ENCODE data around the gene OXT. TPM values are rescaled to one million over a fixed set of nuclear protein-coding genes. Genes with fewer than 3 reads are reported as not detected.

The OXT gene
- total RNA-seq, 4 donors from 2014 or later: not detected

DNA sequence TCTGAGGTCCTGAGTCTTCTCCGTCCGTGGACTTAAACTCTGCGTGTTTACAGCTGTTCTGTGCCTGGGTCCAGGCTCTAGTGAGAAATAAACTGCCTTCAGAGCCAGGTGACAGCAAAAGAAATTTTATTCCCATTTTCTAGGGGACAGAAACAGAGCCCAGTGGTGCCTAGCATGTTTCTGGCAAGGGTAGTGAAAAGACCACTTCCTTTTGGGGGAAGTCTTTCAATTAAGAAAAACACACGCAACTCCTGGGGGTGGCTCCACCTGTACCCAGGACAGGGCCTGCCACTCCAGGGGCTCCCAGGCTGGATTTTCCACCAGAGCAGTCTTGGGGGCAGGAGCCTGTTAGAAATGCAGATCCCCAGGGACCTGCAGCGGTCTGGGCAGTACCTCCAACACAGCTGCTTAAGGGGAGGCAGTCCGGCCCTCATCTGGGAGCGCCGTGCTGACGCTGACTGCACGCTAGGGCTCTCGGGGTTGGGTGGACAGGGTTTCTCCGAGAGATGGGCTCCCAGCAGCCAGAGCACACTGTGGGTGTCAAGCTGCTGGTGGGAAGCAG lies 36.1 kb downstream of the OXT start:
- Histone ChIP-seq H3K4me3 (no peak overlapping the region), H3K36me3 (peaks cover 0 to 59% of the 10 kb centered on the region in 2 donors), H3K4me1 (no peaks in the 10 kb centered on the region), H3K27ac (no peak overlapping the region), H3K27me3 (no peaks in the 10 kb centered on the region), H3K9me3 (no peaks in the 10 kb centered on the region)
- TF ChIP-seq POLR2A (IDR thresholded peaks at IDR 0.05) (no peak), EP300 (IDR thresholded peaks at IDR 0.05) (no peak), POLR2AphosphoS5 (IDR thresholded peaks at IDR 0.05) (no peak)
- TF ChIP-seq, protein P1, sequence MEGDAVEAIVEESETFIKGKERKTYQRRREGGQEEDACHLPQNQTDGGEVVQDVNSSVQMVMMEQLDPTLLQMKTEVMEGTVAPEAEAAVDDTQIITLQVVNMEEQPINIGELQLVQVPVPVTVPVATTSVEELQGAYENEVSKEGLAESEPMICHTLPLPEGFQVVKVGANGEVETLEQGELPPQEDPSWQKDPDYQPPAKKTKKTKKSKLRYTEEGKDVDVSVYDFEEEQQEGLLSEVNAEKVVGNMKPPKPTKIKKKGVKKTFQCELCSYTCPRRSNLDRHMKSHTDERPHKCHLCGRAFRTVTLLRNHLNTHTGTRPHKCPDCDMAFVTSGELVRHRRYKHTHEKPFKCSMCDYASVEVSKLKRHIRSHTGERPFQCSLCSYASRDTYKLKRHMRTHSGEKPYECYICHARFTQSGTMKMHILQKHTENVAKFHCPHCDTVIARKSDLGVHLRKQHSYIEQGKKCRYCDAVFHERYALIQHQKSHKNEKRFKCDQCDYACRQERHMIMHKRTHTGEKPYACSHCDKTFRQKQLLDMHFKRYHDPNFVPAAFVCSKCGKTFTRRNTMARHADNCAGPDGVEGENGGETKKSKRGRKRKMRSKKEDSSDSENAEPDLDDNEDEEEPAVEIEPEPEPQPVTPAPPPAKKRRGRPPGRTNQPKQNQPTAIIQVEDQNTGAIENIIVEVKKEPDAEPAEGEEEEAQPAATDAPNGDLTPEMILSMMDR (IDR thresholded peaks at IDR 0.05): no peak
- 92 to 100% methylated on average over 1 to 4 of the region's 12 CpGs for WGBS, 2 donors (ENCODE audit: low coverage in 1 of 2)
- no peak for ATAC-seq

DNA sequence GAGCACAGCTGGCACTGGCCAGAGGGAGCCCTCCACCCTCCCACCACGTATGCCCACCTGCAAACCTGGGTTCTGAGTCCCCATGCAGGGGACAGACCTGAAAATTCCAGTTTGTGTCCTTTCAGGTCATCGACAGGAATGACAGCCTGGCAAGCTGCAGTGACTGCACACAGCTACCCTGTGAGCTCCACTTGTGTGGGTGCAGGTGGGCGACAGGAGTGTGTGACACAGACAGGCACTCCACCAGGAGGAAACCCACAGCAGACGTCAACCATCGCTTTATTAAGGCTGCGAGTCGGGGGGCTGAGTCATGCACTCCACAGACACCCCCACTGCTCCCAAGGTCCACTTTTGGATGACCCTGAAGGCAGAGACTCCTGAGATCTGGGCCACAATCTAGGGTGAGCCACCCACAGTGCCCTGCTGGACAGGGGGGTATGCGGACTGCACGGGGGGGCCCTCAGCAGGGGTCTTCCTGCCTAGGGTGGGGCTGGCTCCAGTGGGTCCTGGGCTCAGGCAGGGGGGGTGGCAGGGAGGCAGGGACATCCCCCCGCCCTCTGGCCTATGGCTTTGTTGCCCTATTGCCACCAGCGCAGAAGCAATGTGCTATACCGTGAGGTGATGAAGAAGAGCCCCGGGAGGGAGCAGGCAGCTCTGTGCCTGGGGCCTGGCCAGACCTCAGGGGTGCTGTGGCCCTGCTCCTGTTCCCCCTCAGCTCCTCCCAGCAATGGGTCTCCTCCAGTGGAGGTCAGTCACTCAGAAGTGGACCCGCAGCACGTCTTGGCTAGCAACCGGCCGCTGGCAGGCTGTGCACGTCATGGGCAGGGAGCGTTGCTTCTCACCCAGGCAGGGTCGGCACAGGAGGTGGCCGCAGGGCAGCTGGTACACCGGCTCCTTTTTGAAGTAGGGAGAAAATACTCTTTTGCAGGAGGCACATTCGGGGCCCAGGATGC lies 38.2 kb downstream of the OXT start:
- TF ChIP-seq, protein P1 (IDR thresholded peaks at IDR 0.05): no peak
- TF ChIP-seq POLR2A (IDR thresholded peaks at IDR 0.05) (no peak), POLR2AphosphoS5 (IDR thresholded peaks at IDR 0.05) (no peak), EP300 (IDR thresholded peaks at IDR 0.05) (no peak)
- H3K36me3 ChIP-seq: peaks cover 0 to 79% of the 10 kb centered on the region in 2 donors
- H3K27me3 ChIP-seq: no peaks in the 10 kb centered on the region
- no peak overlapping the region for H3K4me3 ChIP-seq
- no peaks in the 10 kb centered on the region for H3K9me3 ChIP-seq
- 86 to 100% methylated on average over 1 to 2 of the region's 23 CpGs for WGBS, 2 donors (ENCODE audit: low coverage in 1 of 2)
- ATAC-seq: no peak
- no peak overlapping the region for H3K27ac ChIP-seq
- H3K4me1 ChIP-seq: no peaks in the 10 kb centered on the region

DNA sequence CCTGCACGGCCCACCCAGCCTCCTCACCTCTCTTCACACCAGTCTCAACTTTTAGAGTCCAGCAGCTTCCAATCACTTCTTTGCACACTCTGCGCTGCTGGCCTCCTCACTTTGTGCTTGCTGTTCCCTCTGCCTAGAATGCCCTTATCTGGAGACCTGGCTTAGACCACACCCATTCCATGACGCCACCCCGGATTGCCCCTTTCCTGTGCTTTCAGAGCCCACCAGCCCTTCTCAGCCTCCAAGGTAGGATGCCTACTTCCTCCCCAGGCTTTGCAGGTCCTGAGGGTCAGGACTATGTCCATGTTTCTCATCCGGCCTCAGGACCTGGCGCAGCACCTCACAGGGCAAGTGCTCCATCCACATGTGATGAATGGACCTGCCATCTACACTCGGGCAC lies 40.1 kb downstream of the OXT start:
- Histone ChIP-seq H3K9me3 (no peaks in the 10 kb centered on the region), H3K4me1 (peaks cover 0 to 12% (median 0%) of the 10 kb centered on the region in 3 donors), H3K4me3 (no peak overlapping the region), H3K27me3 (no peaks in the 10 kb centered on the region), H3K36me3 (peaks cover 0 to 73% of the 10 kb centered on the region in 2 donors), H3K27ac (no peak overlapping the region)
- TF ChIP-seq POLR2A (IDR thresholded peaks at IDR 0.05) (no peak), EP300 (IDR thresholded peaks at IDR 0.05) (no peak), POLR2AphosphoS5 (IDR thresholded peaks at IDR 0.05) (no peak)
- TF ChIP-seq, protein P1 (IDR thresholded peaks at IDR 0.05): no peak
- no peak for ATAC-seq
- WGBS, 2 donors (ENCODE audit: low coverage in 1 of 2): 89% methylated on average over 4 of the region's 7 CpGs; no CpG with 5 or more reads in 1 of the 2 donors

DNA sequence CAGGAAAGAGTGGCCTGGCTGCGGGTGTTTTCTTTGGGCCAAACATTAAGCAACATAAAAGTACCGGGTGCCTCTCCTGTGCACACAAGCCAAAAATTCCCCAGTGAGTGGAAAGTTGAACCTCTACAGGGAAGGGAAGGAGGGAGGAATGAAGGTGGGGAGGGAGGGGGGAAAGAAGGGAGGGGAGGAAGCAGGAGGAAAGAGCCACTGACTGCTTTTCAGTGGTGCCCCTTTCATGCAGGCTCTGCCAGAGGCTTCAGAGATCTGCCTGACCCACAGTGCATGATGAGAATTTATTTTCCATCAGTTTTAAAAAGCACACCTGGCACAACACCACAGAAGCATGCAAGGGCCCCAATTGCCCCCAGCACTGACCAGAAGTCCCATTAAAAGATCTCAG lies 40.6 kb downstream of the OXT start:
- 40% methylated on average over 1 of the region's 2 CpGs; no CpG with 5 or more reads in 1 of the 2 donors for WGBS, 2 donors (ENCODE audit: low coverage in 1 of 2)
- peaks cover 0 to 68% of the 10 kb centered on the region in 2 donors for H3K36me3 ChIP-seq

More for the DNA sequence above, 40.6 kb downstream of the OXT start:
- TF ChIP-seq EP300 (IDR thresholded peaks at IDR 0.05): no peak
- TF ChIP-seq, protein P1 (IDR thresholded peaks at IDR 0.05): no peak
- no peak for TF ChIP-seq POLR2A (IDR thresholded peaks at IDR 0.05)
- no peak for TF ChIP-seq POLR2AphosphoS5 (IDR thresholded peaks at IDR 0.05)
- no peak for ATAC-seq
- Histone ChIP-seq H3K27ac (no peak overlapping the region), H3K9me3 (no peaks in the 10 kb centered on the region), H3K27me3 (no peaks in the 10 kb centered on the region), H3K4me3 (no peak overlapping the region), H3K4me1 (peaks cover 0 to 12% (median 0%) of the 10 kb centered on the region in 3 donors)

All from gastroesophageal sphincter (tissue), 4 donors.